ENCODE data around the gene LSR. TPM values are rescaled to one million over a fixed set of nuclear protein-coding genes. Genes with fewer than 3 reads are reported as not detected.

The LSR gene
- total and polyA plus RNA-seq, 2 experiments from 2014 or later: 116 to 212 TPM

- Histone ChIP-seq H4K20me1 (replicated peaks; ENCODE audit: insufficient read depth) (no peaks in the 10 kb centered on the region), H3F3A (replicated peaks; ENCODE audit: low read depth) (0 out of 2 replicates have a peak, but pooled peaks cover under 1% of the 10 kb centered on the region), H3K4me3 (no peak overlapping the region), H3K9me2 (ENCODE audit: insufficient read depth) (no peaks in the 10 kb centered on the region), H3K4me1 (ENCODE audit: insufficient read depth) (no peaks in the 10 kb centered on the region; the same call in 1 of the 2 replicates), H3K79me2 (replicated peaks; ENCODE audit: insufficient read depth) (no peaks in the 10 kb centered on the region), H3K27me3 (ENCODE audit: insufficient read depth) (no peaks in the 10 kb centered on the region), H3K36me3 (ENCODE audit: insufficient read depth) (no peaks in the 10 kb centered on the region), H2AFZ (no peak overlapping the region), H3K4me2 (no peak overlapping the region), H3K27ac (ENCODE audit: low read depth) (no peak overlapping the region)
- DNase-seq (ENCODE audit: low spot score) (no peak), ATAC-seq (no peak)
- Mint-ChIP-seq H3K27ac (no peak overlapping the region; the same call in 1 of the 2 replicates), H3K27me3 (ENCODE audit: insufficient read depth, low read depth, poor library complexity) (peaks cover 10% of the 10 kb centered on the region), H3K4me3 (no peak overlapping the region), H3K4me1 (peaks cover 5% of the 10 kb centered on the region; the same call in 2 of the 3 replicates), H3K36me3 (ENCODE audit: low read depth) (no peaks in the 10 kb centered on the region), H3K9me3 (no peaks in the 10 kb centered on the region)
- no peak for TF ChIP-seq ZNF114 (CRISPR knock-in tag; IDR thresholded peaks at IDR 0.05)
- no peak for TF ChIP-seq JUNB (IDR thresholded peaks at IDR 0.05; ENCODE audit: unreplicated experiment)
- TF ChIP-seq CTCF (conservative IDR thresholded peaks at IDR 0.05; ENCODE audit: low read depth in 2 of 2): no peak
- no peak for TF ChIP-seq NANOG (IDR thresholded peaks at IDR 0.05; ENCODE audit: borderline replicate concordance)
- TF ChIP-seq STAT1 (IDR thresholded peaks at IDR 0.05; ENCODE audit: unreplicated experiment): no peak
- no peak for TF ChIP-seq ZNF462 (CRISPR knock-in tag; IDR thresholded peaks at IDR 0.05)
- no peak for TF ChIP-seq ETS1 (IDR thresholded peaks at IDR 0.05)
- no peak for TF ChIP-seq REST (IDR thresholded peaks at IDR 0.05; ENCODE audit: unreplicated experiment)
- TF ChIP-seq EZH2phosphoT487 (IDR thresholded peaks at IDR 0.05; ENCODE audit: unreplicated experiment): no peak
- TF ChIP-seq POLR2AphosphoS5 (IDR thresholded peaks at IDR 0.05; ENCODE audit: low read depth): no peak
- no peak for TF ChIP-seq ZNF331 (CRISPR knock-in tag; IDR thresholded peaks at IDR 0.05; ENCODE audit: low read depth)
- TF ChIP-seq CREB1 (CRISPR knock-in tag; IDR thresholded peaks at IDR 0.05; ENCODE audit: low read depth): no peak
- TF ChIP-seq EZH2 (IDR thresholded peaks at IDR 0.05; ENCODE audit: low read depth, unreplicated experiment): no peak
These were observed 54.6 kb downstream of the LSR start for GRCh38 chr19:35303357-35303915.
